ENCODE measurements around the gene VAT1.
"Not testable (repeated sequence)": the region's sequence is repeated elsewhere in the genome, so short reads cannot be mapped to it uniquely, and the experiment has no call there.

The VAT1 gene

GRCh38 chr17:43021741-43022512 is at the start of gene VAT1:
VAT1 (minus strand) TSS chr17:43022385; CDS start chr17:43022322, 63 bp downstream.
- DNase-seq = peak; percentile 59

- no peak for DNase-seq
Measured at GRCh38 chr17:43070872-43071271, 48.7 kb upstream of the VAT1 start.

- no peak for DNase-seq
Measured at GRCh38 chr17:43070257-43070656, 48.1 kb upstream of the VAT1 start.

- no peak for DNase-seq
Measured at GRCh38 chr17:43069368-43069898, 47.2 kb upstream of the VAT1 start.

- no peak for DNase-seq
Measured at GRCh38 chr17:43068570-43069367, 46.6 kb upstream of the VAT1 start.

GRCh38 chr17:43062984-43063638 is 40.9 kb upstream of the VAT1 start:
- DNase-seq = no peak

- DNase-seq = no peak
Measured at GRCh38 chr17:43056051-43056450, 33.9 kb upstream of the VAT1 start.

GRCh38 chr17:43053008-43053407 is 30.8 kb upstream of the VAT1 start:
- not testable (repeated sequence) for DNase-seq

GRCh38 chr17:43051969-43052368 is 29.8 kb upstream of the VAT1 start:
- DNase-seq = no peak

- no peak for DNase-seq
Measured at GRCh38 chr17:43044024-43044423, 21.8 kb upstream of the VAT1 start.

GRCh38 chr17:43043307-43043706 is 21.1 kb upstream of the VAT1 start:
- no peak for DNase-seq

- DNase-seq = no peak
Measured at GRCh38 chr17:43042025-43042628, 19.9 kb upstream of the VAT1 start.

GRCh38 chr17:43040655-43041054 is 18.5 kb upstream of the VAT1 start:
- DNase-seq = no peak

- DNase-seq = no peak
Measured at GRCh38 chr17:43039646-43040045, 17.5 kb upstream of the VAT1 start.

GRCh38 chr17:43034894-43035293 is 12.7 kb upstream of the VAT1 start:
- DNase-seq = no peak

GRCh38 chr17:43033948-43034881 is 12.0 kb upstream of the VAT1 start:
- DNase-seq = peak; percentile 22

GRCh38 chr17:43031666-43032065 is 9.5 kb upstream of the VAT1 start:
- DNase-seq = no peak

GRCh38 chr17:43030137-43030767 is 8.1 kb upstream of the VAT1 start:
- no peak for DNase-seq

GRCh38 chr17:43028221-43028861 is 6.2 kb upstream of the VAT1 start:
- no peak for DNase-seq
